GM19351 (cell line): ENCODE data around the gene RBMS1.

Experiments used
- ATAC-seq: cut with Tn5 transposase; IDR thresholded peaks from one replicate; pipeline ENCODE4 v1.9.1; 2021; ENCODE audit warnings: mild to moderate bottlenecking, moderate library complexity; ENCODE audit not compliant: unreplicated experiment

Gene RBMS1

DNA sequence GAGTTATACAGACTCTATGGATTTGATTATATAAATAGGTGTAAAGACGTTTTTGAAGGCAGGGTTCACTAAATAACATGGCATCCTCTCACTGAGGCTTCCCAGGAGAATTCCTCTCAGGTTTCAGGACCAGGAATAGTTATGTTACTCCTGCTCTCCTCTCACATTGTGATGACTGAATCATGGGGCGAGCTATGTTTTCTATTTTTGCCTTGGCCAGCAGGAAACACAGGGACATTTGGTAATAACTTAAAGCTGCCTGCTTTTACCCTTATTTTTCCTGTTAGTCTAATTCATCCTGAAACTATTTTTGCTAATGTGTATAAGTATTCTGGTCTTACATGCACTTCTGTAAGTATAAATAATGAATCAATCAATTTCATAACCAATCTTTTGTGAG is 178.3 kb downstream of the RBMS1 start:
- ATAC-seq: no peak

DNA sequence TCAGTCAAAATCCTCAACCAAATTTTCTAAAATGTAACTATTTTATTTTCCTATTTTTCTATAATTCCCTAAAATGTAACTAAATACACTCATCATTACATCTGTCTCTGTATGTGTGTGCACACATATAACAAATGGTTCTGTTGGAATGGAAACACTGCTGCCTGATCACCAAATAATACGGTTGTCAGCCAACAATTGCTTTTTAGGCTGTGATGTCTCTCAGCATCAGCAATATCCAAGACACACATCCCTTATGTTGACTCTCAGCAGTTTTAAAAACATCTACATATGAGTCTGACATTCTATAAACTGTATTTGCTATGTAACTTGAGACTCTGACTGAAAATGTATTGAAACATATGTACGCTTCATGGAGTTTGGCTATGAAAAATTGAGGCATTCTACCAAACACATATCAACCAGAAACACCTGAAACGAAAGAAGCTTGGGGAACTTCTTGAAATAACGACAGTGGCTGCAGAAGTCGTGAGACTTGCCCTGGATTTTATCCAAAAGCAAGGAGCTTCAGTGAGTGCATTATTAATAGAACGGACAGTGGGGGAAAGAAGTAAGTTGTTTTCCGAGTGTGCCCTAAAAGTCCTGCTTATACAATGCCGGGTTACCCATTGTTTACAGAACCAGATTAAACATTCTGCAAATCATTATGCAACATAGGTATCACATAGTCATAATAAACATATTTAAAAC is 183.3 kb downstream of the RBMS1 start:
- ATAC-seq: no peak

DNA sequence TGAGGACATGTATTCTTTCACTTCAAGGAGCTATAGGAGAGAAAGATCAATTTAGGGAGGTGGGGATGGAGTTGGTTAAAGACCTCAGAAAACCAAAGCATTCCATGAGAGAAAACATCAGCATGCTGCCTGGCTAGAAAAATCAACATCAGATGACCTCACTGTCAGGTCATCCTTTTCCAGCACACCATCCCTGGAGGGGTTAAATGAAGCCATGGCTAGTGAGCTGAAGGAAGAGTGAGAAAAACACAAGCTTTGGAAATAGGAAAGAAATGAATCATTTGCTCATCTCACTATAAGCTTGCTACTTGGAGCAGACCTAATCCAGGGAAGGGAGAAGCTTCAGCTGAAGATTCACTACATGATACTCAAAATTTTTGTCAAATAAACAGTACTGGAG is 184.0 kb downstream of the RBMS1 start:
- no peak for ATAC-seq

DNA sequence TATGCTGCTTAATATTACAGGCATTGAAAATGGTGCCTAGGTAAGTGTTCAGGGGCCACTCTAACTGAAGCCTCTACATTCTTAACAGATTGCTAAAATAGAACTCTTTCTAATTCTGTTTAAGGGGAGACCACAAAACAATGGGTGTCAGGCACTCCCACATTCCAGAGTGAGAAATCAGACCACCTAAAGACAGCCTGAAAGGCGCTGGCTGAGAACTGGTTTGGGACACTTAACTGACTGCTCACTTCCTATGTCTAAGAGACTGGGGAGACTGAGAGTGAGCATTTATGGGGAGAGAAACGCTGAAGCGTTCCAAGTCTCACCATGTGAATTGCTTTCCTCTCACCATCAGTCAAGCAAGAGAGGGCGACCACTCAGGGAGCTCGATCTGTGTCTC is 184.7 kb downstream of the RBMS1 start:
- no peak for ATAC-seq

DNA sequence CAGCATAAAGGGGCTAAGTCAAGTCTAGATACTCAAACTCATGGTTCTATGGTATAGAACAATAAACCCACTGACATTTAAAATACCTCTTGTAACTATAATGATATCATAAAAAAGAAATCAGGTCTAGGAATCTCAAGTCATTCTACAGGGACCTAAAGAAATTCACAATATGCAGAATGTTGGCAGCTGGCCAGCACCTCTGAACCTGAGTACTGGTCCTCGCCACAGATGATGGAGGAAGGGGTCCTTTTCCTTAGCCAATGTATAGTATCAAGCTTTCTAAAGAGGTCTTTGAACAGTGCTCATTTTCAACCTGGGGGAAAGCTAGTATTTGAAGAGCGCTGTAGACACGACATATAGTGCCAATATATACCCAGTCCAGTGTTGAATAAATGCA is 185.1 kb downstream of the RBMS1 start:
- no peak for ATAC-seq

DNA sequence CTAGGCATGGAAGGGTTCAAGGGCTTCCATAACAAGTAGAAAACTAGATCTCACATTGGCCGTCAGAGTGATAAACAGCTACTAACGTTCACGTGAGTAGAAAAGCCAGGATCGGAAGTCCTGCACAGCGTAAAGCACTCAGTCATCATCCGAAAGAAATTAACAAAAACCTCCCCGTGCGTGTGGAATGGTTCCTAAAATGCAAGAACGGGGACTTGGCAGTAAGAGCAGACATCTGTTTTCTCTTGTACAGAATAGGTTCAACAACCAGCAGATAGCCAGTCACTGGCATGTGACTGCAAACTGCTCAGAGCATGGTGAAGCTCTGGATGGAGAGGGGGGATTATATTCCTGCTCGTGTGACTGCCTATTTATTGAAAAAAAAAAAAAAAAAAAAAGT is 186.6 kb downstream of the RBMS1 start:
- ATAC-seq: no peak

DNA sequence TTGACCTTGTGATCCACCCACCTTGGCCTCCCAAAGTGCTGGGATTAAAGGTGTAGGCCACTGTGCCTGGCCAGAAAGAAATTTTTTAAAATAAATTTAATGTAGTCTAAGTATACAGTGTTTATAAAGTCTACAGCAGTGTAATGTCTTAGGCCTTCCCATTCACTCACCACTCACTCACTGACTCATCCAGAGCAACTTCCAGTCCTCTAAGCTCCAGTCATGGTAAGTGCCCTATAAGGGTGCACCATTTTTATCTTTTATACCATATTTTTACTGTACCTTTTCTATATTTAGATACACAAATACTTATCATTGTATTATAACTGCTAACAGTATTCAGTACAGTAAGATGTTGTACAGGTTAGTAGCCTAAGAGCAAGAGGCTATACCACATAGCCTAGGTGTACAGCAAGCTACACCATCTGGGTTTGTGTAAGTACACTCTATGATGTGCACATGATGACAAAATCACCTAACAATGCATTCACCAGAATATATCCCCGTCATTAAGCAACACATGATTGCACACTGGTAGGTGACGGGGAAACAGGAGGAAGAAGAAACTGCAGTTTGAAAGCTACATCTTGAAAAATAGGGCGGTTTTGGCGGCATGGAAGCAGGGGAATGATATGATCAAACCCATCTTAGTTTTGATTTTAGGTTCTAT is 188.4 kb downstream of the RBMS1 start:
- no peak for ATAC-seq

DNA sequence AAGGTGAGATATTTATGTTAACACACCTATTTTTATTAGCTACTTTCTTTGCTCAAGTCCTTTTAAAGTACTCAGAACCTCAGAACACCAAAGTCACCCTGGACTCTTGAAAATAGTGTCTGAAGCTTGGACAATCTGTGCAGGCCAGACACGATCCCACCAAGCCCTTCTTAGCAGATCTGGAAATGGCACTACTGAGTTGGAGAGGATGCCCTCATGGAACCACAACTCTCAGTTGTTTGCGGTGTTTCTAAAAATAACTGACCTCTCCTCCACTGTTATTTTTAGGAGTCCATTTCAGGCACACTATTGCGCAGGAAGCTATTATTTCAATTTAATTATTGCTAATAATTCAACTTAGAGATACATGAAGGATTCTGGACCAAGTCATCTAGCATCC is 190.1 kb downstream of the RBMS1 start:
- ATAC-seq: no peak

DNA sequence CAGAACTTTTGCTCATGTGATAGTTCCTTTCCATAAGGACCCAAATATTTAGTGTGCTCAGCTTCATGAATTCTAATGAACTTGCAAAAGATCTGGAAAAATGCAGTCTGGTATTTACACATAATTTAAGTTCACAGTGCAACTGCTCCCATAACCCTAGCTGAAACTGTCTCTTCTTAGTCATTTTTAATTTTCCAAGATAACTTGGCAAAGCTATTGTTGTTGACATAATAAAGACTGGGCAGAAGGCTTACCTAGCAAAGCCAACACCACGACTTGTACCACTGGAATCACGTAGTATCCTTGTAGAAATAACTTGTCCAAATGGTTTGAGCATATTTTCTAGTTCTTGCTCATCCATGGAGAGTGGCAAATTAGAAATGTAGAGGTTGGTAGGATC is 190.5 kb downstream of the RBMS1 start:
- ATAC-seq: no peak

DNA sequence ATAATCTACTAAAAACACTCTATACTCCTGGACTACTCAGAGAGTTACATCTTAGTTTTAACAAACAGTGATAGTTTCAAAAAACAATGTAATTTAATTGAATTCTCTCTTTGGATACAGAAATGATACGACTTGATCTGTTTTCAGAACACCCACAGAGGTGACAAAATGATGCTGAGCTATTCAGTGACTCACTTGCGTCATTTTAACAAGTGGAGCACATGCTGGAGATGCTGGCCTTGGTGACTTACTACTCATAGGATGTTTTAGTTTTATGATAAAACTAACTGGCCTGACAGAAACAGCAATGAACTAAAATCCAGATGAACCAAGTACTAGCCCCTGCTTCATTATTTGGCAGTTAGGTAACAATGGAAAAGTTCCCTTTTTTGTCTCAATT is 192.2 kb downstream of the RBMS1 start:
- ATAC-seq: no peak

DNA sequence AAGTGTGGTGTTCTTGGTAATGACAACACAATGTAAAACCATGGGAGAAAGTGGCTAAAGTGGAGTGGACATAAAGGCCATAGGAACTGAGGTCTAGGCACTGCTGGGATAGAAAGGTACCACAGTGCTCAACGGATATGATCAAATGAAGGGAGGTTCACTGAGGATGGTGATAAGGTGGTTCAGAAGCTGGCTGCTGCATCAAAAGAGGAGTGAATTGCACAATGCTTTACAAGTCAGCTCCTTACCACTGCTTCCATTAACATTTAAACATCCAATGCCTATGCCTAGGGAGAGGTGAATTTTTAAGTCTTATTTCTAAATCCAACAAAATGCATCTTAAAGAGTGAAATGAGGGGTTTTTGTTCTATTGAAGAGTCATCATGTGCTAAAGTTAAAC is 193.4 kb downstream of the RBMS1 start:
- ATAC-seq: no peak

DNA sequence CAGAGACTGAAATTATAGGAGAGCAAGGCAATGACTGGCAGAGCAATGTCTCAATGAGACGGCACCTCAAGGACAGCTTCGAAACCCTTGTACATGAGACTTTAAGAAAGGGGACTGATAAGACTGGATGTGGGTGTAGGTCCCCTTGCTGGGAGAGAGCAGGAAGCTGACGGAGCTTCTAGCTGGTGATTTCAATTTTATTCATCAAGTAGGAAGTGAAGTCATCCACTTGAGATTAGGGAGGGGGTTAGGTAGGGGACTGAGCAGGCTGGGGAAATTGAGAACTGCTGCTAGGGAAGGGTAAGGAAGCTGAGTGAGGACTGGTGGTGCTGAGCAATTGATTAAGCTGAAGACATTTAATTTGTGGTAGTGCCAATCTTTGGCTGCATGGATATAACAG is 194.1 kb downstream of the RBMS1 start:
- ATAC-seq: no peak

DNA sequence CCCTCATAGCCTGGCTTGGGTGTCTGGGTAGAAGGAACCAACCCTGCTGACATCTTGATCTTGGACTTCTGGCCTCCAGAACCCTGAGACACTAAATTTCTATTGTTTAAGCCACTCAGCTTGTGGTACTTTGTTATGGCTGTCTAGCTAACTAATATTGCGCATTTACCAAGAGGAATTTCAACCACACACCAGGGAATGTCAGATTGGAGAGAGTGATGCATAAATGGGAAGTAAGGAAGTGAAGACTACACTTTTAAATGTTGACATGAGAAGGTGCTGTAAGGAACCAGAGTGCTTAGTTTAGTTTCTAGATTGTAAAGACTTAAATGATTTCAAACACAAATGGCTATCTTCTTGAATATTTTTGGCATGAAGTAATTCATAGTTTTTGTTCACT is 194.6 kb downstream of the RBMS1 start:
- no peak for ATAC-seq

DNA sequence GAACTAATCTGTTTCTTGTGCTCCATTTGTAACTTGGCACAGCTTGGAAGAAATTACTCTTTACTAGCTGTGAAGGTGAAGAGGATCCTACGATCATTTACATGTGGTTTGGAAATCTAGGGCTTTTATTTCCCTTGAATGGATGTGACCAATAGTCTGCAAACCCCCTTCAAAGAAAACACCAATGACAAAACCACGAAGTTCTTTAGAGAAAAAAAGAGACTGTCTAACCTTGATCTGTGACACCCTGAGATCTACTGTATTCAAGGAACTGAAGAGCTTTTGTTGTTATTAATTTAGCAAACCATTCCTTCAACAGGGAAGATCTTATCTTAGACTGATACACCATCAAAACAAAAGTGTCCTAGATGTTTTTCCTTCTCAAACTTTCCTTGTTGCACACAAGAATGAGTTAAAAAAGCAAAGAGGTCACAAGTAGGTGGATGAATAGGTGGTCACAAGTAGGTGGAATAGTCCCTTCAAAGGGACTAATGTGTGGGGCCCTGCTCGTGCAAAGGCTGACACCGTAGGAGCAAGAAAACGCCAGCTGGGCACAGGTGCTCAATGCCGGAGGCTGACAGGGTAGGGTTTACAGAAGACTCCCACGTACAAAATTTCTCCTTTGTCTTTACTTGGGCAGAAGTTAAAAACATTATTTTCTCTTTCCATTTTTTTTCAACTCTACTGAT is 197.9 kb downstream of the RBMS1 start:
- no peak for ATAC-seq

DNA sequence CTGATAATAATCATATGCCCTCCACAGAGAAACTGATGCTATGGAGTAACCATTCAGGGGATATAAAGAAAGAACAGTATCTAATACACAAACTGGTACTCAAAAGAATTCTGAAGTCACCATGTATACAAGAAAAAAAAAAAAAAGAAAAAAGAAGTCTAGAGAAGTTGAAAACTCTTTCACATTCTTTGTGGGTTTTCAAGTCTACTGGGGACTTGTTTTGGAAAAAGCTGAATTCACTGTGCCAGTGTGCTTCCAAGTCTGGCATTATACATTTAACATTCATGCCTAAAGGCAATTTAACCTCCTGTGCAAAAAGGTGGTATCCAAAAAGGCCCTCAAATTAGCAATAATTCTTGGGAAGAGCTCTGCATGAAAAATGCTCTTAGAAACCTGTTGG is 198.7 kb downstream of the RBMS1 start:
- ATAC-seq: no peak

DNA sequence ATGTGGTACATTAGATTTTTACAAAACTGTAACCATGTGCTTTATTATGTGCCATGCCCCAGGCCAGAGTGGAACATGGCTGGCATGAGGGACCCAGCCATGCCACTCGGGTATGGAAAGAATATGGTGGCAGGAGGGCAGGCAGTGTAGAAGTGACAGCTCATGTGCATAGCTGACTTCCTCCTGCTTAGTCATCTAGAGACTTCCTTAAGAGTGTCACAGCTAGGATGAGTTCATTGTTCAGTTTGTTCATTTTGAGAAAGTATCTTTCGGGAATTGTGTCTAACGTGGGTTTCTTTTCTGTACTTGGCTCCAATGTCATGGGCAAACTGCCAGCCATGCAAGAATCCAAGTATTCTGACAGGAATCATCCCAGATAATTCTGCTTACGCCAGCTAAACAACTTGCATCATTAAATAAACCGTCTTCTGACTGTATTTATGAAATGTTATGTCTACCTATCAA is 199.2 kb downstream of the RBMS1 start:
- ATAC-seq: peak; percentile 65

DNA sequence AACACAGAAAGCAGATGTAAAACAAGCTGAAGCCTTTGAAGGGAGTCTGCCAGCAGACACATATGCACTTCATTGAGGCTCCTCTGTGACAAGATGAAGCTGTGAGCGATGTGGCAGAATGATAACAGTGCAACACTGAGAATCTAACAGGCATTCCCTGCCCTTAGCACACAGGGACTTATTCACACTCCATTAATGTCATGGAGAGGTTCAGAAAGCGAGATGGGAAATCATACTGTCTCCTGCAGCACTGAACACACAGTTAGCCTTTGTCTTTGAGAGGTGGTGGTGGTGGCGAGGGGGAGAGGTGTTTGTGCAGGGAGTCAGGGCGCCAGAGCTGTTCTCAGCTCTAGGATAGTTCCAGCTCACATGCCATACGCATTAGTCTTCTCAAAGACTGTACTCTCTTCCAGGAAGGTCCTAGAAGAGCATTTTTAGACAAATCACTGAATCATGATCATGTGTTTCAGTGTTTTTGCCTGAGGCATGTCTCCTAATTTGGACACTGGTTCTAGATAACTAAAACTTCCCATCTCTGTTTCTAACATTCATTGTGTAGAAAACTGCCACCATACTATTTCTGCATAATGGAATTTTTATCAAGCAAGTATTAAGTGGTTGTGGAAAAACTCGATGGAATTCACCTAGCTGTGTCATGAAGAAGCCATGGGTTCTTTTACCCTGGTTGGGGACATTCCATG is 200.1 kb downstream of the RBMS1 start:
- ATAC-seq: no peak

DNA sequence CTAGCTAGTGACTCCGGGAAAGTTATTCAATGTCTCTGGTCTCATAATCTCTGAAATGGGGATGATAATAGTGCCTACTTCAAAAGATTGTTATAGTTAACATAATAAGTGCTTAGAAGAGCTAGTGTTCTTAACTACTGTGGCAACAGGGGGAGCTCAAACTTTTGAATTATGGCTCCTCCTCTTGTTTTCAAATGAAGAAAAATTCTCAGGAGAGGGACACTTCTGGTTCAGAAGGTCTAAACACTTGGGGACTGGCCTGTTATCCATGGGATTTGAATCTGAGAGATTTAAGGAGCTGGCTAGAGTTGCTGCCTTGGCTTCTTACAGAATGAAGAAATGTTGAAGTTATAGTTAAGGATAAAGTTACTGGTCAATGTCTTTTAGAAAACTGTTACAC is 201.4 kb downstream of the RBMS1 start:
- no peak for ATAC-seq

DNA sequence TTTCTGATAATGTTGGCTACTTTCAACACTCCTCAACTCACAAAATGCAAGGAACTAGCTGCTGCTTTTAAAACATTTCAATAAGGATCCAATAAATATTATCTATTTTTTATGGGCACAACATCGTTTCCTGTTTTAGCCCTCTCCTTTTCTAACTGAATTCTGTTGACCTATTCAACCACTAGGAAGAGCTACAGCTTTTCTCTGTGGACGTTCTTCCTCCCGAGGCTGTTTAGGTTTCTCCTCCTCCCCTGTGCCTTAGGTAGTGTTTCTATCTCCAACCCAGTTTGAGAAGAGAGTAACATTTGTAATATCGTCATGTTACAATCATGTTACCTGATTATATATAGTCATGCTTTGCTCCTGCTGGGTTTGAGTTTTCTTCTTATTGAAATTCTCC is 202.2 kb downstream of the RBMS1 start:
- no peak for ATAC-seq

DNA sequence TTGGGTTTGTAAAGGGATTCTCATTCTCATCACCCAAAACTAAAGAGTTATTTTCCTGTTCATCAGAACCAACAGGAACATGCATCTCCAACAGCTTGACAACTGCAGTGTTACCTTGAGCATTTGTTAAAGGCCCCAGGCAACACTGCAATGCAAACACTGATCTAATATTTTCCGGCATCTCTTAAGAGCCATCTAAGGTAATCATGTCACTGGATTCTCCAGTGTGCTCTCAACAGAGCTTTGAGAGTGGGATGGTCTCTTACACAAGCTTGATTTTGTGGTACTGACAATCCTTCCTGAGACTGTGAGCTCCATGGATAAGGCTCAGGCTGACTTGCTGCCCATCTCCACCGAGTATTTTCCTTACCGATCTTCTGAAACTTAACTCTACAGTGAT is 203.0 kb downstream of the RBMS1 start:
- no peak for ATAC-seq

DNA sequence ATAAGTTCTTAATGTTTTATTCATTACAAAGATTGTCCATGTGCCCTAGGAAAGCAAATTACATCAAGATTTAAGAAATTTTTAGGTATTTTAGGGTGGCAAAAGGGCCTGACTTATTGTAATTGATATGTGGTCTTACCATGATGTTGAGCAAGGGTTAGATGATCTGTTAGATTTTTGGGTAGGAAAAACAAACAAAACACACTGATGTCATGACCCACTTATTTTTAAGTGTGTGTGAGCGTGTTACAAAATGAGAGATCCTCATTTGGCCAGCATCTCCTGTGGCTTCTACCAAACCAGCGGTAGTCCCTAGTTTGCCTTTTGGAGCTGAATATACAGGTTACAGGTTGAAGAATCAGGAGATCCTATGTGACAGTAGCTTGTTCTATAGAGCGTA is 203.8 kb downstream of the RBMS1 start:
- ATAC-seq: no peak

DNA sequence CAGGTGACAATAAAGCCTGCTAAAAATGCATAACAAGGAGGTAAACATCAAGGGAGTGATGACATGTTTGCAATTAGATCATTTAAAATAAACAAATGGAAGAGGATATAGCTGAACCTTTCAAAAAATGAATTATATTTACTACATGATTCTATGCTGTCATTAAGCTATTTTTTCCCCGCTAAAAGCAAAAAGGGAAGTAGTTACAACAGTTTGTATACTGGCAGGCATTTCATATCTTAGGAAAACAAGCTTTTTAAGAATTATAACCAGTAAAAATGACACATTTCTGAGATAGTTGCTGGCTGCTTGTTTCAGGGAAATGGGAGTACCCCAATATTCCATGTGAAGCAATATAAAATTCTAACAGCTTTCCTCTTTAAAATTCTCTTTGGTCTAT is 204.5 kb downstream of the RBMS1 start:
- no peak for ATAC-seq
